Thyroid gland (tissue), 4 donors: ENCODE measurements around the gene GPBP1.

Experiments
- CTCF ChIP-seq, 6 experiments: fragments of 200-600 bp in 3 of 6; fragments of 450-650 bp in 3 of 6; sonication (generic) in 3 of 6; IDR thresholded peaks; one replicate each; pipeline ENCODE4 v1.5.1; 2016 to 2019; ENCODE audit warnings: antibody characterized with exemption in 6 of 6, mild to moderate bottlenecking in 2 of 6, inconsistent platforms in 1 of 6, moderate library complexity in 1 of 6
- POLR2A ChIP-seq, 2 donors: fragments of 450-650 bp; IDR thresholded peaks; one replicate each; pipeline ENCODE4 v1.6.1; 2017; ENCODE audit warnings: antibody characterized with exemption in 2 of 2, mild to moderate bottlenecking in 2 of 2, moderate library complexity in 1 of 2

- TF ChIP-seq CTCF (IDR thresholded peaks at IDR 0.05), result no peak
- no peak for TF ChIP-seq POLR2A (IDR thresholded peaks at IDR 0.05)
Measured at GRCh38 chr5:57280853-57281252, 107.0 kb downstream of the GPBP1 start.
